Smooth muscle cell (in vitro differentiated cells): ENCODE data around the gene GFY. TPM values are rescaled to one million over a fixed set of nuclear protein-coding genes. Genes with fewer than 3 reads are reported as not detected.

Experiments
- DNase-seq: peaks from one replicate; lab custom pipeline; 2025; ENCODE audit not compliant: unreplicated experiment; lab: John Stamatoyannopoulos, UW
- H2AFZ ChIP-seq: fragments of 200-600 bp; sonication (generic); 2 replicates; pipeline ENCODE4 v1.6.0; 2016; ENCODE audit warnings: antibody characterized with exemption, low read depth, mild to moderate bottlenecking
- H3F3A ChIP-seq: fragments of 200-600 bp; sonication (generic); 2 replicates; pipeline ENCODE4 v1.6.0; 2017; ENCODE audit warnings: antibody characterized with exemption, low read depth
- H3K27ac ChIP-seq: fragments of 200-600 bp; sonication (generic); 2 replicates; pipeline ENCODE4 v1.5.1; 2016; ENCODE audit warnings: low read depth, mild to moderate bottlenecking
- H3K27me3 ChIP-seq: fragments of 200-600 bp; sonication (generic); 2 replicates; pipeline ENCODE4 v1.6.1; 2016; ENCODE audit warnings: low read depth, mild to moderate bottlenecking
- H3K36me3 ChIP-seq: fragments of 200-600 bp; sonication (generic); 2 replicates; pipeline ENCODE4 v1.5.1; 2016; ENCODE audit warnings: low read depth
- H3K4me1 ChIP-seq: fragments of 200-600 bp; sonication (generic); 2 replicates; pipeline ENCODE4 v1.5.1; 2016; ENCODE audit warnings: low read depth
- H3K4me2 ChIP-seq: fragments of 200-600 bp; sonication (generic); 2 replicates; pipeline ENCODE4 v1.6.0; 2016; ENCODE audit warnings: mild to moderate bottlenecking
- H3K4me3 ChIP-seq: fragments of 200-600 bp; sonication (generic); 2 replicates; pipeline ENCODE4 v1.5.1; 2016; ENCODE audit warnings: mild to moderate bottlenecking
- H3K79me2 ChIP-seq: fragments of 200-600 bp; sonication (generic); 2 replicates; pipeline ENCODE4 v1.6.0; 2016; ENCODE audit warnings: low read depth, mild to moderate bottlenecking
- H3K9ac ChIP-seq: fragments of 200-600 bp; sonication (generic); 2 replicates; pipeline ENCODE4 v1.6.0; 2016; ENCODE audit warnings: low read depth
- H3K9me3 ChIP-seq: fragments of 200-600 bp; sonication (generic); replicated peaks from 2 replicates; pipeline ENCODE4 v1.5.1; 2016; ENCODE audit warnings: low read depth
- H4K20me1 ChIP-seq: fragments of 200-600 bp; sonication (generic); 2 replicates; pipeline ENCODE4 v1.6.0; 2016; ENCODE audit warnings: low read depth
- CTCF ChIP-seq: fragments of 200-600 bp; sonication (generic); IDR thresholded peaks from 2 replicates; pipeline ENCODE4 v1.5.1; 2017; ENCODE audit warnings: borderline replicate concordance, mild to moderate bottlenecking, antibody characterized with exemption; ENCODE audit not compliant: insufficient read depth, poor library complexity, severe bottlenecking
- WGBS: methylation state at CpG from one replicate; pipeline ENCODE4 v1.1.7; 2016; ENCODE audit warnings: low lambda C conversion rate; 5-methylcytosine and 5-hydroxymethylcytosine counted together
- polyA plus RNA-seq: library from polyadenylated mRNA; unstranded; fragments of >200 nt; fragmentation: Nextera tagmentation; extraction: Ambion mirVana; gene quantifications from 2 replicates; pipeline ENCODE4 v1.2.1, GENCODE V29; 2016
- total RNA-seq: library from RNA; depleted of rRNA; stranded (reverse); fragments of >200 nt; gene quantifications from 2 replicates; pipeline ENCODE4 v1.2.3, GENCODE V29; 2014

Gene GFY, protein sequence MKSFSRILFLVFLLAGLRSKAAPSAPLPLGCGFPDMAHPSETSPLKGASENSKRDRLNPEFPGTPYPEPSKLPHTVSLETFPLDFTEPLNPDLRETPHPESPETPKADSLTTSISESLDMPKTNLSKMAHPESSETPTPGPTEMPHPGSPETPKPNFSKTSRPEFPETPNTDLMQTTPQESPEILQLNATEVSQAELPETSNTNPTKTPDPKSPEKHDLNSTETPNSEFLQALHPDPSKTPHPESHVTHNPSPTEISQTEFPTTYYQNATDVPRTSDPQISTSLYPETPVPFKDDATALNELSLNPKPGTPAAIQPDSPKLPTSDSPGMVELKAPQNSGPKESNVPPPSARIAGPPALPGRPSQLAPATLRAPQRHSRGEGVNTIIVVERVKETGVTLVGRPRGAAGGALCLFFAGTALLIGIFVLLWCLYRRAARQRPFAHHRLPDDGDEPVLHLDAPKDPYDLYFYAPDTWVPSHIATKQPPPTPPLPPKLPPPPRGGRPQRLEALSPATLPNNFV
- total RNA-seq (not detected in 2 replicates), polyA plus RNA-seq (not detected in 2 replicates)

DNA sequence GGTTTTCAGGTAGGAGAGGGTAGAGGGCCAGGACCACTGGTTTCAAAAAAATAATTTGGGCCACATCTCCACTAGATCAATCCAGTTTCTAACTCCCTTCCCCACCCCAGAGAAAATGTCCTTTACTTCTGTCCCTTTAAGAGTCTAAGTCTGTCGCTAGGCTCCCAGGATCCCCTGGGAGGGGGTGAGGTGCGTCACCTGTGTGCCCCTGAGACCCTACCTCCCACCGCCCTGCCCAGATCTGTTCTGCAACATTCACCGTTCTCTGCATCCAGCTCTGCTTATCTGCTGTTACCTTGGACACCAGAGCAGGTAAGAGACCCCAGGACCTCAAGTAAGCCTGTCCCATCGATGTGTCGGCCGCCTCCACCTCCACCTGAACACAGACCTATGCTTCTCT is at the start of gene GFY:
GFY (plus strand) TSS at position 211 of the 400 bp plus-strand sequence. CDS start 1,043 bp downstream, outside the sequence.
- DNase-seq, result no peak
- no peaks in the 10 kb centered on the region for H4K20me1 ChIP-seq
- H3K4me2 ChIP-seq, result no peak within 1 kb of the TSS
- H3K27me3 ChIP-seq, result peaks cover 100% of the 10 kb centered on the region
- H3K27ac ChIP-seq, result no peak within 1 kb of the TSS
- no peak within 1 kb of the TSS for H3K9ac ChIP-seq
- peaks cover 19% of the 10 kb centered on the region for H3K4me1 ChIP-seq
- peaks cover 3% of the 10 kb centered on the region for H3F3A ChIP-seq
- H3K9me3 ChIP-seq, result no peaks in the 10 kb centered on the region
- no peaks in the 10 kb centered on the region for H3K79me2 ChIP-seq
- TF ChIP-seq CTCF, result no peak
- H3K4me3 ChIP-seq, result no peak within 1 kb of the TSS
- 62% methylated on average over 7 of the region's 7 CpGs for WGBS
- no peak within 1 kb of the TSS for H2AFZ ChIP-seq
- no peaks in the 10 kb centered on the region for H3K36me3 ChIP-seq

GRCh38 chr19:49378512-49378911 is 46.7 kb upstream of the GFY start:
- H3K4me3 ChIP-seq, result no peak overlapping the region
- no peak for TF ChIP-seq CTCF
- H2AFZ ChIP-seq, result no peak overlapping the region
- no peaks in the 10 kb centered on the region for H3K36me3 ChIP-seq
- no peaks in the 10 kb centered on the region for H4K20me1 ChIP-seq
- 81% methylated on average over 3 of the region's 3 CpGs for WGBS
- no peak overlapping the region for H3K9ac ChIP-seq
- no peak overlapping the region for H3K27ac ChIP-seq
- no peaks in the 10 kb centered on the region for H3K9me3 ChIP-seq
- no peaks in the 10 kb centered on the region for H3K4me1 ChIP-seq
- no peaks in the 10 kb centered on the region for H3K27me3 ChIP-seq
- no peaks in the 10 kb centered on the region for H3K79me2 ChIP-seq
- DNase-seq, result no peak
- no peaks in the 10 kb centered on the region for H3F3A ChIP-seq
- H3K4me2 ChIP-seq, result no peak overlapping the region

DNA sequence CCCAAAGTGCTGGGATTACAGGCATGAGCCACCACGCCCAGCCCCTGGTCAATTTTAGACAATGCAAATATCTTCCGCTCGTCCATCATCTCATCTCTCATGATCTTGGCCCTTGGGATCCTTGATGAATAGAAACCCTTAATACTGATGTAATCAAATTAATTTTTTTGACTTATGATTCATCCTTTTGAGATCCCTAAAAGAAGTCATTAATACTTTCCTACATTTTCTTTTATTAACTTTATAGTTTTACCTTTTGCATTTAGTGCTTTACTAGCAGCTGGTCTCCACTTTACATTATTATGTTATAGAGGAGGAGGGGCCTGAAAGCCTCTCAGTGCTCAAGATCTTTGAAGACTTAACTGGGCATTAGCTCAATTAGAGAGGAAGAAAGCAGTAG is 44.8 kb upstream of the GFY start:
- H3K27ac ChIP-seq, result no peak overlapping the region
- H3K79me2 ChIP-seq, result no peaks in the 10 kb centered on the region
- H3K4me1 ChIP-seq, result no peaks in the 10 kb centered on the region
- DNase-seq, result no peak
- no peak overlapping the region for H2AFZ ChIP-seq
- H3K36me3 ChIP-seq, result no peaks in the 10 kb centered on the region
- H3K4me2 ChIP-seq, result no peak overlapping the region
- WGBS, result 95% methylated on average over 3 of the region's 3 CpGs
- no peak for TF ChIP-seq CTCF
- no peak overlapping the region for H3K9ac ChIP-seq
- no peaks in the 10 kb centered on the region for H4K20me1 ChIP-seq
- no peak overlapping the region for H3K4me3 ChIP-seq
- H3K9me3 ChIP-seq, result no peaks in the 10 kb centered on the region
- H3F3A ChIP-seq, result no peaks in the 10 kb centered on the region
- H3K27me3 ChIP-seq, result no peaks in the 10 kb centered on the region
